HG02623 (cell line): ENCODE data around the gene GNA15.
"Not testable (repeated sequence)": the region's sequence is repeated elsewhere in the genome, so short reads cannot be mapped to it uniquely, and the experiment has no call there.

Experiments
- ATAC-seq: cut with Tn5 transposase; IDR thresholded peaks from one replicate; pipeline ENCODE4 v1.9.1; 2021; ENCODE audit warnings: moderate library complexity; ENCODE audit not compliant: unreplicated experiment

The GNA15 gene, protein sequence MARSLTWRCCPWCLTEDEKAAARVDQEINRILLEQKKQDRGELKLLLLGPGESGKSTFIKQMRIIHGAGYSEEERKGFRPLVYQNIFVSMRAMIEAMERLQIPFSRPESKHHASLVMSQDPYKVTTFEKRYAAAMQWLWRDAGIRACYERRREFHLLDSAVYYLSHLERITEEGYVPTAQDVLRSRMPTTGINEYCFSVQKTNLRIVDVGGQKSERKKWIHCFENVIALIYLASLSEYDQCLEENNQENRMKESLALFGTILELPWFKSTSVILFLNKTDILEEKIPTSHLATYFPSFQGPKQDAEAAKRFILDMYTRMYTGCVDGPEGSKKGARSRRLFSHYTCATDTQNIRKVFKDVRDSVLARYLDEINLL

GRCh38 chr19:3135961-3136683 lies at the start of gene GNA15:
GNA15 (plus strand) TSS chr19:3136033; CDS start chr19:3136451, 418 bp downstream.
- ATAC-seq, result no peak

GRCh38 chr19:3087769-3088168 lies 48.1 kb upstream of the GNA15 start:
- no peak for ATAC-seq

- not testable (repeated sequence) for ATAC-seq
These were observed 46.5 kb upstream of the GNA15 start for GRCh38 chr19:3089299-3089855.

- no peak for ATAC-seq
These were observed 41.0 kb upstream of the GNA15 start for GRCh38 chr19:3094601-3095440.

DNA sequence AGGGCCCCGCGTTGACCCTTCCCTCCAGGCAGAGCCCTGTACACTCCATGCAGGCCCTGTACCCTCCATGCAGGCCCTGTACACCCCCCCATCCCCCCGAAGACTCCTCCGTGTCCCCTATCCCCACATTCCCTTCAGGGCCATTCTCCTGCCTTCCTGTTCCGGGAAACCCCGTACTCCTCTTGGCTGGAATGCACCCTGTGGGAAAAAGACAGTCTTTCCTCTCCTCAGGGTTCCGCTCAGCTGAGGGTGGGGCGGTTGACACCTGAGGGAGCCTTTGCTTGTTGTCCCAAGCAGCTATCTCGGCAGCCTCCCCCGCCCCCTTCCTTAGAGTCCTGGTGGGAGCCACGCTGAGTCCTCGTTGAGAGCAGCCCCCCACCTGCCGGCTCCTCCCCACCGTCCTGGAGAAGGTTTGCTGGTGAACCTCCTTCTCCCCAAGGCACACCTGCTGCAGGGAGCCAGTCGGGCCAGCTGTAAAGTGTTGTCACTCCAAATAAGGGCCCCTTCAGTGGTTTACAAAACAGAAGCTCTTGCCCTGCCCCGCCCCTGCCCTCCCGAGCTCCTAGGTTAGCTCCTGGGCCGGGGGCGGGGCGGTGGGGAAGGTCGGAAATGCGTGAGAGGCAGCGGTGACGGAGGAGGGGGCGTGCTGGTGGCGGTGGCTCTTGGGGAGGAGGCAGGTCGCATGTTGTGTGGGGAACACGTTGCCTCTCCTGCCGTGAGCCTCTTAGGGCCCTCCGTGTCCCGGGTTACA lies 40.2 kb upstream of the GNA15 start:
- no peak for ATAC-seq

DNA sequence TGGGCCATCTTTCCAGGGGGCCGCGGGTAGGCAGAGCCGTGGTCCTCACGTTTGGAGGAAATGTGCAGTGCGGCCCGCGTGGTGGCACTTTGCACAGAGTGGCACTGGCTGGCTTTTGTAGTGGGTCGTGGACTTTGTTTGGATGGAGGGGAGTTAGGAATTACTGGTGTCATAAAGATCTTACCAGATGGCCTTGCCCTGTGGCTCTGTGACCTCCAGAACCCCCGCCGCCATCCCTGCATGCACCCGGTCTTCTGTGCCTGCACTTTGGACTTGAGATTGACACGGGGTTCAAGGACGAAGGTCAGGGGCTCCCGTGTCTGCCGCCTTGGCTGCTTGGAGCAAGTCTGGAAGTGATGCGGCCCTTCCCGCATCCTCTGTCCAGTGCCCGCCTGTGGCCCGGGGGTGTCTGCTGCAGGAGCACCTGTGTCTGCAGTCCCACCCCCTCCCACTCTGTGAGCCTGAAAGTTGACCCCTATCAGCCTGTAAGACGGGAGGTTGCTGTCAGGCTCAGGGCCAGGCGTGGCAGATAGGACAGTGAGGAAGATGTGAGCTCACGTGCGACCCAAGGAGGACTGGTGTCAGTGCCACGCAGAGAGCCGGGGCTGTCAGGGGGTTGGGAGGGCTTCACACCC lies 39.4 kb upstream of the GNA15 start:
- no peak for ATAC-seq

- no peak for ATAC-seq
These were observed 38.9 kb upstream of the GNA15 start for GRCh38 chr19:3096902-3097326.

DNA sequence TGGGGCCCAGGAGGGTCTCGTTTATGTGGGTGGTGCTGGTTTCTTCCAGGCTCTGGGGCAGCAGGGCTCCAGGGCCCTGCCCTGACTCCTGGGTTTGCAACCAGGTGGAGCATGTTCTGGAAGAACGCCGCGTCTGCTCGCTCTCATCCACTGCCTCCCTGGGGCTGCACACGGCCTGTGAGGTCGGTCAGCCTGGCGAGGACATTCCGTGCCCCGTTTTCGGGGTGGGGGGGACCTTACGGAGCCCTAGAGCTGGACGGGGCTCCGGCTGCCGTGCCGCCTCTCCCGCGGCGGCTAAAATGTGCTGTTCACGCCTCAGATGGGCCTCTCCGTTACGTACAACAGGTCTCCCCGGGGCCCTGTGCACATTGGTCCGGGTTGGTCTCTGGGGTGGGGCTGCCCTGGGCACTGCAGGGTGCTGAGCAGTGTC lies 38.4 kb upstream of the GNA15 start:
- no peak for ATAC-seq

GRCh38 chr19:3098141-3098514 lies 37.7 kb upstream of the GNA15 start:
- no peak for ATAC-seq

DNA sequence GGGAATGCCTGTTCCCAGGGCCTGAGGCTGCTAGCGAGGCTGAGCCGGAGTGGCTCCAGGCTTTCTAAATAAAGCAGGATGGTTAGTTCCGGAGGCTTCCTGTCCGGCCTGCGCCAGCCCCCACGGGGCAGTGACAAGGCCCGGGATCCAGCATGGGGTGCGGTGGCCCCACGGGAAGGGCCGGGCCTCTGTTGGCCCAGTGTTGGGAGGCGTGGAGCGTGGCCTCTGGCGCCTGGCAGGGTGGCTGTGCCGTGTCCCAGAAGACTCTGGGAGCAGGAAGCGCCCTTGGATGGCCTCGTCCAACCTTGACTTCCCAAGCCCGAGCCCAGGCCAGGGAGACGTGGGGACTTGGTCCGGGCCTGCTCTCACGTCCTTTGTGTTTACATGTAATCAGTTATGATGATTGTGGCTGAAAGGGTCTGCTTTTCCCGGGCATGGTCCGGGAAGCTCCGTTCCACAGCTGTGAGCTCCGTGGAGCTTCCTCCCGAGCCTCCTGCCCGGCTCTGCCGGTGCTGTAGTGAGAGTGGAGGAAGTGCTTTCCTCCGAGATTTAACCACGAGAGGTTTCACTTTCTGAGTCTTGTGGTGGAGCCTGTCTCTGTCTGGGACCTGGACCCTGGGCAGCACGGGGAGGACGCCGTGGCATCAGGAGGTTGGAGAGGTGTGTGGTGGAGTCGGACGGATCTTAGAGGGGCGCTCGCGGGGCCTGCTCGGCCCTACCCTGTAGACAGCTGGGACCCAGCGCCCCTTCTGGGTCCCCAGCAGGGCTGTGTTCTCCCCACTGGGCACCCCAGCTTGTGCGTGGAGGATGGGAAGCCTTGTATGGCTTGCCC lies 37.1 kb upstream of the GNA15 start:
- no peak for ATAC-seq

- no peak for ATAC-seq
These were observed 36.3 kb upstream of the GNA15 start for GRCh38 chr19:3099347-3100145.

DNA sequence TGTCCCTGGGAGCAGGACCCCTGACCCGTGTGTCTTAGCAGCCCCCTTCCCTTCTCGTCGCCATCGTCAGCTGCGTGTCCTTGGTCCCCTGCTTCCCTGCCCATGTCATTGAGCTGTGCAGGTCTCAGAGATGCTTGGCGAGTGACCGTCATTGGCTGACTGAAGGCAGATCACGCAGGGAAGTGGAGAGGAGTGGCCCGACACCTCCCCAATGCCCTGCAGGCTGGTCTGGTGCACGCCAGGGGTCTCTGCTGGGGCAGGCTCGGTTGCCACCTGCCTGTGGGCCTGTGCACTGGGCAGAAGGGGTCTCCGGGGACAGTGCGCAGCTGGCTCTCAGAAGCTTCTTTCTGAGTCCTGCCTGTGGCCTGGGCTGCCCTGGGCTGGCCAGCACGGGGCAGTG lies 35.5 kb upstream of the GNA15 start:
- ATAC-seq, result no peak

- ATAC-seq, result no peak
These were observed 34.8 kb upstream of the GNA15 start for GRCh38 chr19:3100747-3101730.

GRCh38 chr19:3102239-3103140 lies 33.3 kb upstream of the GNA15 start:
- no peak for ATAC-seq

DNA sequence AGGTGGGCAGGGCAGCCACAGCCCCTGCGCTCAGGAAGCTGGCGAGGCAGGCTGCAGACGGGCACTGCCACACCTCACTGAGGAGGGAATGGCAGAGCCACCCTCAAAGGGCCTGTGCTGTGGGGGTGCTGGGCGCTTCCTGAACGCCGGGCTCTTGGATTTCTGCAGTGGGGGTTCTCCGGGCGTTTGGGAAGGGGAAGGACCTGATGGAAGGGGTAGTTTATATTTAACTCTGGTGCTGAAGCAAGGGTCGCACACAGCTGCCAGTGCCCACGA lies 31.2 kb upstream of the GNA15 start:
- no peak for ATAC-seq
